Suprapubic skin (tissue), 4 donors: Measurements from ENCODE around the gene SLC9A2. TPM values are rescaled to one million over a fixed set of nuclear protein-coding genes. Genes with fewer than 3 reads are reported as not detected.
A peak's percentile ranks its signal among the peaks of the same experiment; 100 is the strongest.

ENCODE experiments used
- DNase-seq, 2 donors: peaks; one replicate each; pipeline ENCODE4 v3.0.0-alpha.2; 2019; ENCODE audit warnings: low spot score in 2 of 2
- H3K27ac ChIP-seq: fragments of 200-600 bp; sonication (generic); one replicate; pipeline ENCODE4 v1.5.1; 2019
- H3K27me3 ChIP-seq: fragments of 200-600 bp; sonication (generic); one replicate; pipeline ENCODE4 v1.5.1; 2019
- H3K36me3 ChIP-seq: fragments of 200-600 bp; sonication (generic); one replicate; pipeline ENCODE4 v1.5.1; 2019
- H3K4me1 ChIP-seq: fragments of 200-600 bp; sonication (generic); one replicate; pipeline ENCODE4 v1.5.1; 2019
- H3K4me3 ChIP-seq: fragments of 200-600 bp; sonication (generic); one replicate; pipeline ENCODE4 v1.5.1; 2019; ENCODE audit warnings: mild to moderate bottlenecking
- H3K9me3 ChIP-seq: fragments of 200-600 bp; sonication (generic); one replicate; pipeline ENCODE4 v1.5.1; 2019
- EP300 ChIP-seq: sonication (generic); formaldehyde crosslinking; IDR thresholded peaks from one replicate; pipeline ENCODE4 v1.6.1; 2017; ENCODE audit warnings: antibody characterized with exemption
- POLR2A ChIP-seq, 2 donors: fragments of 450-650 bp; IDR thresholded peaks; one replicate each; pipeline ENCODE4 v1.6.1; 2017; ENCODE audit warnings: antibody characterized with exemption in 2 of 2, mild to moderate bottlenecking in 2 of 2, moderate library complexity in 2 of 2
- POLR2AphosphoS5 ChIP-seq, 3 donors: sonication (generic); formaldehyde crosslinking; IDR thresholded peaks; one replicate each; pipeline ENCODE4 v1.6.1; 2017; ENCODE audit warnings: antibody characterized with exemption in 3 of 3
- WGBS: methylation state at CpG from one replicate; pipeline ENCODE4 v1.1.5; 2018; 5-methylcytosine and 5-hydroxymethylcytosine counted together
- total RNA-seq, 4 donors: library from RNA; depleted of rRNA; stranded (reverse); fragments of >200 nt; gene quantifications; one replicate each; pipeline ENCODE4 v1.1.0, GENCODE V29; 2016
- TF ChIP-seq, protein P1 (sequence below), 2 donors: fragments of 200-600 bp in 1 of 2; fragments of 450-650 bp in 1 of 2; sonication (generic) in 1 of 2; IDR thresholded peaks; one replicate each; pipeline ENCODE4 v1.5.1; 2016 to 2019; ENCODE audit warnings: antibody characterized with exemption in 2 of 2, mild to moderate bottlenecking in 1 of 2, moderate library complexity in 1 of 2

The SLC9A2 gene
- total RNA-seq, 4 donors from 2014 or later, result 1.2 to 3.9 (median 2.8) TPM

DNA sequence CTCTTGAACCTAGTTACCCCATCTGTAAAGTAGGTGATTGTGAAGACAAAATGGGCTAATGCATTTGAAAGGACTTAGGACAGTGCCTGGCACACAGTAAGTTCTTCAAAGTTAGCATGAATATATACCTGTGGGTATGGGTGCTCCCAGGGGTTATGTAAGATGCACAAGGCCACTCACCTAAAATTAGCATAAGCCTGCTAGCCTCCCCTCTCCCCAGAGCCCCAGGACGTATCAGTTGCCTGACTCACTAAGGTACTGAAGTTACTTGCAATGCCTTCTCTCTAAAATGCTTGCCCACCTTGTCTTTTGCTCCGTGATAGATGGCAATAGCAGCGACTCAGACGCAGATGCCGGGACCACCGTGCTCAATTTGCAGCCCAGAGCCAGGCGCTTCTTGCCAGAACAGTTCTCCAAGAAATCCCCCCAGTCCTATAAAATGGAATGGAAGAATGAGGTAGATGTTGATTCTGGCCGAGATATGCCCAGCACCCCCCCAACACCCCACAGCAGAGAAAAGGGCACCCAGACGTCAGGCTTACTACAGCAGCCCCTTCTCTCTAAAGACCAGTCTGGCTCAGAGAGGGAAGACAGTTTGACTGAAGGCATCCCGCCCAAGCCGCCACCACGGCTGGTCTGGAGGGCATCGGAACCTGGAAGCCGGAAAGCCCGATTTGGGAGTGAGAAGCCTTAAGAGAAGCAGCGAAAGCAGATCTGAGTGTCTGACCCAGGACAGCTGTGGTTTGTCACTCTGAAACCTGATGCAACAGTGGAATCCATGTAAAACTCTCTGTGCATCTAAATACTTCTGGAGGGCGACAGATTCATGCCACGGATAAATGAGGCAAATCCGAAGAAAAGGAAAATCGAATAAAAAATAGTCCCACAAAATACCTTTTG is 88.7 kb downstream of the SLC9A2 start:
- Histone ChIP-seq H3K27ac (no peak overlapping the region), H3K4me3 (no peak overlapping the region), H3K4me1 (no peaks in the 10 kb centered on the region), H3K27me3 (peaks cover 9% of the 10 kb centered on the region), H3K9me3 (no peaks in the 10 kb centered on the region), H3K36me3 (no peaks in the 10 kb centered on the region)
- no peak for DNase-seq
- 92% methylated on average over 19 of the region's 20 CpGs for WGBS
- TF ChIP-seq POLR2A (IDR thresholded peaks at IDR 0.05), result no peak
- TF ChIP-seq POLR2AphosphoS5 (IDR thresholded peaks at IDR 0.05), result no peak
- TF ChIP-seq, protein P1, sequence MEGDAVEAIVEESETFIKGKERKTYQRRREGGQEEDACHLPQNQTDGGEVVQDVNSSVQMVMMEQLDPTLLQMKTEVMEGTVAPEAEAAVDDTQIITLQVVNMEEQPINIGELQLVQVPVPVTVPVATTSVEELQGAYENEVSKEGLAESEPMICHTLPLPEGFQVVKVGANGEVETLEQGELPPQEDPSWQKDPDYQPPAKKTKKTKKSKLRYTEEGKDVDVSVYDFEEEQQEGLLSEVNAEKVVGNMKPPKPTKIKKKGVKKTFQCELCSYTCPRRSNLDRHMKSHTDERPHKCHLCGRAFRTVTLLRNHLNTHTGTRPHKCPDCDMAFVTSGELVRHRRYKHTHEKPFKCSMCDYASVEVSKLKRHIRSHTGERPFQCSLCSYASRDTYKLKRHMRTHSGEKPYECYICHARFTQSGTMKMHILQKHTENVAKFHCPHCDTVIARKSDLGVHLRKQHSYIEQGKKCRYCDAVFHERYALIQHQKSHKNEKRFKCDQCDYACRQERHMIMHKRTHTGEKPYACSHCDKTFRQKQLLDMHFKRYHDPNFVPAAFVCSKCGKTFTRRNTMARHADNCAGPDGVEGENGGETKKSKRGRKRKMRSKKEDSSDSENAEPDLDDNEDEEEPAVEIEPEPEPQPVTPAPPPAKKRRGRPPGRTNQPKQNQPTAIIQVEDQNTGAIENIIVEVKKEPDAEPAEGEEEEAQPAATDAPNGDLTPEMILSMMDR (IDR thresholded peaks at IDR 0.05), result no peak
- TF ChIP-seq EP300, result no peak

DNA sequence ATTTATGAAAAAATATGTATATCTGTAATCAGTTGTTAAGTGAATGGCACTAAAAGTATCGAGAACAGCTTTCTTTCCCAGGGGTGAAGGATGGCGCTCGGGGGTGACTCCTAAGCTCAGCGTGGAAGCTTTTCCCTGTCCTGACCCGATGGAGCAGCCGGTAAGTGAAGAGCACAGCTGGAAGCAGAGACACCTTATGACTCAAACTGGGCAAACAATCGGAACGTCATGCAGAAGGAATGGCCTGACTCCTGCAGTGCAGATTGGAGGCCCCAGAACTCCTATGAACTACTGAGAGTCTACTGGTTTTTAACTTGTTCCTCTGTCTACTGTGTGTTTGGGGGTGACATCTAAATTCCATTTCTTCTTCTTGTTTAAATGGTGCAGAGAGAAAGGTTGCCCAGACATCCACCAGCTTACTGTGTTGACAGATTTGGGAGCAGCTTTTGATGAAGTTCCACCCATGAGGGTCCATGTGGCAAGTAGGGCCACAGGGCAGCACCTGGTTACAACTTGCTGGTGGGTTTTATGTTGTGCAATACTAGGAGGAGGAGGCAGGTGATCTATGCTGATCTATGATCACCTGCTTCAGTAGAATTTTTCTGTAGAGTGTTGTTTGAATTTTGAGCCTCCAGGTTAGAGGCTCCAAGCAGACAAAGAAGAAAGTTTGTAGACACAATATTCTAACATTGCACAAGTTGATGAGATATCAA is 89.7 kb downstream of the SLC9A2 start:
- TF ChIP-seq POLR2A (IDR thresholded peaks at IDR 0.05) (no peak), EP300 (no peak), POLR2AphosphoS5 (IDR thresholded peaks at IDR 0.05) (no peak)
- TF ChIP-seq, protein P1 (IDR thresholded peaks at IDR 0.05), result no peak
- no peak for DNase-seq
- Histone ChIP-seq H3K27ac (no peak overlapping the region), H3K4me3 (no peak overlapping the region), H3K27me3 (peaks cover 8% of the 10 kb centered on the region), H3K36me3 (no peaks in the 10 kb centered on the region), H3K9me3 (no peaks in the 10 kb centered on the region), H3K4me1 (no peaks in the 10 kb centered on the region)
- WGBS, result 86% methylated on average over 8 of the region's 8 CpGs

DNA sequence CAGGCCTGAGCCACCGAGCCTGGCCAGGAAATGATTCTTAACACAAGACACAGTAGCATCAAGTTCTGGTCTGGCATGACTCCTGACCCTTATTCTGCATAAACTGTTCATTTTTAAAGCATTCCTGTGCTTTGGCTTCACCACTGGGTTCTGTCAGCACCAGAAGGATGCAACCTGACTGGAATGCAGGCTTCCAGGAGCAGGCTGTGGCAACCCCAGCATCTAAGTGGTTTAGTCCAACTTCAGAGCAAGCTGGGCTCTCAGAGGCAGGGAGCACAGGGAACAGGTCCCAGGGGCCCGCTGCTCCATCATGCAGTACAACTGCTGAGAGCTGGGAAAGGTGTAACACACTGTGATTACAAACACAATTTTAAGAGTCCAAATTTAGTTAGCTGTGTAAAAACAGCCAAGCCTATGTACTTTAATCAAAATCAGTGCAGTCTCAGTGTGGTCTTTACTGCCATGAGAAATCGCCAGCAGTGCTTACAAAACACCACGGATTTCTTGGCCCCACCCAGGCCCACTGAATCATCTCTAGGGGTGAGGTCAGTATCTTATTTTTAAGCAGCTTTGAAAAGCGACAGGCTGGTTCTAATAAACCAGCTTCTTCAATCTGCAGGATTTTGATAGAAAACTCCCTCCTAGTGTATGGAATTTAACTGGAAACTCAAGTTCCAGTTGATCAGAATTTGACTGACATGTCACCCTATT is 98.1 kb downstream of the SLC9A2 start:
- H3K36me3 ChIP-seq, result peaks cover 28% of the 10 kb centered on the region
- TF ChIP-seq, protein P1 (IDR thresholded peaks at IDR 0.05), result no peak
- no peak for TF ChIP-seq EP300
- no peak for TF ChIP-seq POLR2A (IDR thresholded peaks at IDR 0.05)
- TF ChIP-seq POLR2AphosphoS5 (IDR thresholded peaks at IDR 0.05), result no peak
- no peak overlapping the region for H3K4me3 ChIP-seq
- H3K4me1 ChIP-seq, result no peaks in the 10 kb centered on the region
- no peak for DNase-seq
- peak overlapping the region; percentile 43 for H3K27ac ChIP-seq
- H3K27me3 ChIP-seq, result no peaks in the 10 kb centered on the region
- 54% methylated on average over 5 of the region's 5 CpGs for WGBS
- no peaks in the 10 kb centered on the region for H3K9me3 ChIP-seq

DNA sequence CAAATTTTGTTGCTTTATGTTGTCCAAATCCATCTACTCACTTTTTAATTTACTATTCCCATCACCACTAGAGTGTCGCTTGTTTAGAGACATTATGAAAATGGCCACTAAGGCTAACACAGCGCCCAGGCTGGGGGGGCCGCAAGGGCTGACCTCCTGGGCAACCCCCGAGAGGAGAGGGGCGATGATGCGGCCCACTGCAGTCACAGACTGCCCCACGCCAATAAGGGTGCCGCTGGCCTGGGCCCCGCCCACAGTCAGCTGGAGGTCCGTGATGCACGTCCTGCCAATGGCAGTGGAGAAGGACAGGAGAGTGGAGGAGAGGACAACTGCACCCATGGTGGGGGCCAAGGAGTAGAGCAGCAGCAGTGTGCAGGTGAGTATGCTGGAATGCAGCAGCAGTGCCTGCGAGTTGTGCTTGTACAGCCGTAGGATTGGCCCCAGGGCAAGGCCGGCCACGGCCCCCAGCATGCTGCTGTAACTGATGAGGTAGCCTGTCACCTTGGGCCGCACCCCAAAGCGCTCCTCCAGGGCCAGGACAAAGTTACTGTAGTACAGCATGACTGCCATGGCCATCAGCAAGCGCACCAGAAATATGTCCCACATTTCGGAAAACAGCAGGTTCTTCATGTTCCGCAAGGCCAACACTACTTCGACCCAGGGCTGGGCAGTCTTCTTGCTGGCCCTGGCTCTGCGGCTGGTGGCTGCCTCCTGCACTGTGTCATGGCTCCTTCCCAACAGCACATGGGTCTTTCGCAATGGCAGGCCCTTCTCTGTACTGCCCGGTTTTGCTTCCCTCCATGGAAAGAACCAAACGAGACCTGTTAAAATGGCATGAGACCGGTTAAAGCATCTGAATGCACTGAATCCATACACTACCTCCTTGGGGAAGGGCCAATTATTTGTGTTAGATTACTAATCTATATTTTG is 99.3 kb downstream of the SLC9A2 start:
- no peak for TF ChIP-seq POLR2AphosphoS5 (IDR thresholded peaks at IDR 0.05)
- TF ChIP-seq, protein P1 (IDR thresholded peaks at IDR 0.05), result no peak
- TF ChIP-seq EP300, result no peak
- TF ChIP-seq POLR2A (IDR thresholded peaks at IDR 0.05), result no peak
- Histone ChIP-seq H3K9me3 (no peaks in the 10 kb centered on the region), H3K27me3 (no peaks in the 10 kb centered on the region), H3K4me3 (no peak overlapping the region), H3K4me1 (no peaks in the 10 kb centered on the region), H3K27ac (peak overlapping the region; percentile 43), H3K36me3 (peaks cover 40% of the 10 kb centered on the region)
- WGBS, result 98% methylated on average over 19 of the region's 26 CpGs
- no peak for DNase-seq
